ENCODE results near the gene GNS. TPM values are rescaled to one million over a fixed set of nuclear protein-coding genes. Genes with fewer than 3 reads are reported as not detected.

Gene GNS
- total RNA-seq, 1 experiment from 2014 or later, result 55.1 TPM

GRCh38 chr12:64729909-64730587 is 29.2 kb downstream of the GNS start:
- ATAC-seq, result no peak
- Histone ChIP-seq H3K79me2 (ENCODE audit: low read length) (no peaks in the 10 kb centered on the region), H3K9me2 (replicated peaks; ENCODE audit: low read length) (no peaks in the 10 kb centered on the region), H3K9me3 (ENCODE audit: low read length) (no peaks in the 10 kb centered on the region), H3K4me2 (ENCODE audit: low read length) (no peak overlapping the region), H3F3A (ENCODE audit: low read length, unreplicated experiment) (no peaks in the 10 kb centered on the region), H3K4me3 (ENCODE audit: low read length) (no peak overlapping the region), H3K36me3 (ENCODE audit: low read depth, low read length) (peaks cover 3% of the 10 kb centered on the region; the same call in 1 of the 2 replicates), H4K20me1 (ENCODE audit: low read length) (no peaks in the 10 kb centered on the region), H3K9ac (ENCODE audit: low read length) (no peak overlapping the region), H3K27ac (ENCODE audit: low read length) (no peak overlapping the region), H2AFZ (ENCODE audit: low read length) (no peak overlapping the region), H3K4me1 (ENCODE audit: insufficient read depth, low read length) (peaks cover 20% of the 10 kb centered on the region), H3K27me3 (ENCODE audit: low read length) (no peaks in the 10 kb centered on the region)
- DNase-seq, result no peak
- intact Hi-C loops (cut with micrococcal nuclease), result loop anchor here (10.0 kb wide), 1 partner anchor 65 kb away; no protein-coding TSS in a partner anchor
- BruUV-seq (replicated peaks), result no TSS peak
- no peak for TF ChIP-seq EZH2 (IDR thresholded peaks at IDR 0.05; ENCODE audit: low read length, unreplicated experiment)
- CTCF ChIA-PET, result no interaction called here
- POLR2A ChIA-PET (ENCODE audit: unreplicated experiment), result no interaction called here

- DNase-seq (no peak), ATAC-seq (no peak)
- H3K9me2 ChIP-seq (replicated peaks; ENCODE audit: low read length), result no peaks in the 10 kb centered on the region
- H4K20me1 ChIP-seq (ENCODE audit: low read length), result no peaks in the 10 kb centered on the region
- no peak for TF ChIP-seq EZH2phosphoT487 (IDR thresholded peaks at IDR 0.05; ENCODE audit: borderline replicate concordance, low read length)
- no peak for TF ChIP-seq EZH2 (IDR thresholded peaks at IDR 0.05; ENCODE audit: low read length, unreplicated experiment)
- TF ChIP-seq CTCF (conservative IDR thresholded peaks at IDR 0.05; ENCODE audit: low read depth, low read length), result no peak
- no peaks in the 10 kb centered on the region for H3F3A ChIP-seq (ENCODE audit: low read length, unreplicated experiment)
- ChIA-PET CTCF (no interaction called here), POLR2A (ENCODE audit: unreplicated experiment) (no interaction called here)
- no peaks in the 10 kb centered on the region for H3K9me3 ChIP-seq (ENCODE audit: low read length)
- H3K27ac ChIP-seq (ENCODE audit: low read length), result no peak overlapping the region
- H3K79me2 ChIP-seq (ENCODE audit: low read length), result no peaks in the 10 kb centered on the region
- no peaks in the 10 kb centered on the region for H3K27me3 ChIP-seq (ENCODE audit: low read length)
- no peaks in the 10 kb centered on the region for H3K4me1 ChIP-seq (ENCODE audit: insufficient read depth, low read length)
- no peak overlapping the region for H3K9ac ChIP-seq (ENCODE audit: low read length)
- H3K4me3 ChIP-seq (ENCODE audit: low read length), result no peak overlapping the region
- H3K36me3 ChIP-seq (ENCODE audit: low read depth, low read length), result peaks cover 24% of the 10 kb centered on the region
- H2AFZ ChIP-seq (ENCODE audit: low read length), result no peak overlapping the region
- intact Hi-C loops (cut with micrococcal nuclease), result no loop called here
- H3K4me2 ChIP-seq (ENCODE audit: low read length), result no peak overlapping the region
- no TSS peak for BruUV-seq (replicated peaks)
These were observed 34.9 kb downstream of the GNS start for GRCh38 chr12:64724201-64724745.

DNA sequence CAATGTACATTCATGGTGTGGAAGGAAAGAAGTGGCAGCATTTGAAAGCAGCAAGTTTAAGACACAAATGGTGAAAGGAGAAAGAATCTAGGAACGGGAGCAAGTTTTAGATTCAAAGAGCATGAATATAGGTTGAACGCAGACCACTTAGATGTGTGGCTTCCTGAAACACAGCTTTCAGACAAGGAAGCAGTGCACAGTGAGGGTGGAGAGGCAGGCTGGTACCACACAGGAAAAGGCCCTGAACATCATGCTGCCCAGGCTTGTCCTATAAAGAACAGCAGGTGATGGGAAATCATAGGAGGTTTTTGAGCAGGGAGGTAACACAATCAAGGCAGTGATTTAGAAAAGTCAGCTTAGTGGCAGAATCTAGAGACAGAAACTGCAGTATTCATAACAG is 35.6 kb downstream of the GNS start:
- Histone ChIP-seq H3K4me2 (ENCODE audit: low read length) (no peak overlapping the region), H3K79me2 (ENCODE audit: low read length) (no peaks in the 10 kb centered on the region), H3K4me1 (ENCODE audit: insufficient read depth, low read length) (no peaks in the 10 kb centered on the region), H3K4me3 (ENCODE audit: low read length) (no peak overlapping the region), H3K9ac (ENCODE audit: low read length) (no peak overlapping the region), H2AFZ (ENCODE audit: low read length) (no peak overlapping the region), H3K36me3 (ENCODE audit: low read depth, low read length) (peaks cover 24% of the 10 kb centered on the region), H3K9me2 (replicated peaks; ENCODE audit: low read length) (no peaks in the 10 kb centered on the region), H4K20me1 (ENCODE audit: low read length) (no peaks in the 10 kb centered on the region), H3K9me3 (ENCODE audit: low read length) (no peaks in the 10 kb centered on the region), H3K27me3 (ENCODE audit: low read length) (no peaks in the 10 kb centered on the region), H3F3A (ENCODE audit: low read length, unreplicated experiment) (no peaks in the 10 kb centered on the region), H3K27ac (ENCODE audit: low read length) (no peak overlapping the region)
- no peak for DNase-seq
- TF ChIP-seq CTCF (conservative IDR thresholded peaks at IDR 0.05; ENCODE audit: low read depth, low read length), result no peak
- no peak for TF ChIP-seq EZH2 (IDR thresholded peaks at IDR 0.05; ENCODE audit: low read length, unreplicated experiment)
- TF ChIP-seq EZH2phosphoT487 (IDR thresholded peaks at IDR 0.05; ENCODE audit: borderline replicate concordance, low read length), result no peak
- ATAC-seq, result no peak
- BruUV-seq (replicated peaks), result no TSS peak
- CTCF ChIA-PET, result no interaction called here
- intact Hi-C loops (cut with micrococcal nuclease), result no loop called here
- POLR2A ChIA-PET (ENCODE audit: unreplicated experiment), result no interaction called here

All from PC-3 (cell line).